Measurements from ENCODE around the gene WDFY3.

DNA sequence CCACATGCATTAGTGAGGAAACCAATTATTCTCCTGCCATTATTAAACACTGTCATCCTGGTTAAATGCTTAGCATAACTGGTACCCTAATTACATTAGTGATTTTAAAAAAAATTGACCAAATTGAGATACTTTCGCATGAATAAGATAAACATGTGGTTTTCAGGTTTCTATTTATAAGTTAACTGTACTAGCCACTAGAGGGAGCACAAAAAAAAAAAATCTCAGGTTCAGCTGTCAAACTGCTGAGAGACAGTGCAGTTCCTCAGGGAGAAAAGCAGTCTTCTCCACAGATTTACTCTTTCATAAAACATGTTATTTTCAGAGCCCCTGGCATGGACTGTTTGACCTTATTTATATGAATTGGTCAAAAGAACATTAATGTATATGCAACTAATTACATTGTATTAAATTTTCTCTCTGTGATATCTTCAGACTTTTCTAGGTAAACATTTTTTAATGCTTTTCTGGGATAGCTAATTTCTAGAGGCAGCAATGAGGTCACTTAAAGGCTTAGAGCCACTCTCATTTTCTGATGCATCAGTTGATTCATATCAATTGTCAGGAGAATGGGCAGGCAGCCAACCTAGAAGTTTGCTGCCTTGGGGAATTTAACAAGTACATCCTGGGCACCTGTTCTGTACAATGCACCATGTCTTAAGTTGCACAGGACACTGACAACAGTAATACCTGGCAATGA is 216.1 kb downstream of the WDFY3 start:
- TF ChIP-seq KLF16 (IDR thresholded peaks at IDR 0.05) (no peak), POLR2A (conservative IDR thresholded peaks at IDR 0.05) (no peak), JUND (IDR thresholded peaks at IDR 0.05; ENCODE audit: borderline replicate concordance, low read depth, low read length) (no peak), JUND (tag; IDR thresholded peaks at IDR 0.05; ENCODE audit: borderline replicate concordance, low read depth, low read length) (no peak), ERF (CRISPR knock-in tag; IDR thresholded peaks at IDR 0.05) (no peak), CBX5 (IDR thresholded peaks at IDR 0.05; ENCODE audit: borderline replicate concordance, low read depth) (no peak)
- TF ChIP-seq, protein P1, sequence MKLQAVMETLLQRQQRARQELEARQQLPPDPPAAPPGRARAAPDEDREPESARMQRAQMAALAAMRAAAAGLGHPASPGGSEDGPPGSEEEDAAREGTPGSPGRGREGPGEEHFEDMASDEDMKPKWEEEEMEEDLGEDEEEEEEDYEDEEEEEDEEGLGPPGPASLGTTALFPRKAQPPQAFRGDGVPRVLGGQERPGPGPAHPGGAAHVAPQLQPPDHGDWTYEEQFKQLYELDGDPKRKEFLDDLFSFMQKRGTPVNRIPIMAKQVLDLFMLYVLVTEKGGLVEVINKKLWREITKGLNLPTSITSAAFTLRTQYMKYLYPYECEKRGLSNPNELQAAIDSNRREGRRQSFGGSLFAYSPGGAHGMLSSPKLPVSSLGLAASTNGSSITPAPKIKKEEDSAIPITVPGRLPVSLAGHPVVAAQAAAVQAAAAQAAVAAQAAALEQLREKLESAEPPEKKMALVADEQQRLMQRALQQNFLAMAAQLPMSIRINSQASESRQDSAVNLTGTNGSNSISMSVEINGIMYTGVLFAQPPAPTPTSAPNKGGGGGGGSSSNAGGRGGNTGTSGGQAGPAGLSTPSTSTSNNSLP (IDR thresholded peaks at IDR 0.05; ENCODE audit: borderline replicate concordance, low read depth, low read length): no peak
- TF ChIP-seq, protein P2, sequence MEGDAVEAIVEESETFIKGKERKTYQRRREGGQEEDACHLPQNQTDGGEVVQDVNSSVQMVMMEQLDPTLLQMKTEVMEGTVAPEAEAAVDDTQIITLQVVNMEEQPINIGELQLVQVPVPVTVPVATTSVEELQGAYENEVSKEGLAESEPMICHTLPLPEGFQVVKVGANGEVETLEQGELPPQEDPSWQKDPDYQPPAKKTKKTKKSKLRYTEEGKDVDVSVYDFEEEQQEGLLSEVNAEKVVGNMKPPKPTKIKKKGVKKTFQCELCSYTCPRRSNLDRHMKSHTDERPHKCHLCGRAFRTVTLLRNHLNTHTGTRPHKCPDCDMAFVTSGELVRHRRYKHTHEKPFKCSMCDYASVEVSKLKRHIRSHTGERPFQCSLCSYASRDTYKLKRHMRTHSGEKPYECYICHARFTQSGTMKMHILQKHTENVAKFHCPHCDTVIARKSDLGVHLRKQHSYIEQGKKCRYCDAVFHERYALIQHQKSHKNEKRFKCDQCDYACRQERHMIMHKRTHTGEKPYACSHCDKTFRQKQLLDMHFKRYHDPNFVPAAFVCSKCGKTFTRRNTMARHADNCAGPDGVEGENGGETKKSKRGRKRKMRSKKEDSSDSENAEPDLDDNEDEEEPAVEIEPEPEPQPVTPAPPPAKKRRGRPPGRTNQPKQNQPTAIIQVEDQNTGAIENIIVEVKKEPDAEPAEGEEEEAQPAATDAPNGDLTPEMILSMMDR (IDR thresholded peaks at IDR 0.05 in 2 of 3, conservative IDR thresholded peaks at IDR 0.05 in 1 of 3; ENCODE audit: insufficient read depth in 2 of 3, low read depth in 1 of 3, low read length in 3 of 3): peak; percentile 36 to 57 (median 56); a peak in 5 of 6 replicates
